SK-N-MC (cell line): ENCODE data around the gene NPBWR2.

Experiments used
- EZH2 ChIP-seq: fragments of 200-600 bp; sonication (generic); IDR thresholded peaks from one replicate; pipeline ENCODE4 v1.6.1; 2017; ENCODE audit warnings: antibody characterized with exemption
- FOXP2 ChIP-seq: optimal IDR thresholded peaks from 2 replicates; pipeline ENCODE3; 2011; ENCODE audit warnings: mild to moderate bottlenecking, moderate library complexity; ENCODE audit not compliant: insufficient read depth; ENCODE audit errors: extremely low read length, control extremely low read depth
- POLR2AphosphoS5 ChIP-seq: IDR thresholded peaks from 2 replicates; pipeline ENCODE4 v1.6.1; 2012; ENCODE audit warnings: mild to moderate bottlenecking, low read depth, low read length, borderline replicate concordance

DNA sequence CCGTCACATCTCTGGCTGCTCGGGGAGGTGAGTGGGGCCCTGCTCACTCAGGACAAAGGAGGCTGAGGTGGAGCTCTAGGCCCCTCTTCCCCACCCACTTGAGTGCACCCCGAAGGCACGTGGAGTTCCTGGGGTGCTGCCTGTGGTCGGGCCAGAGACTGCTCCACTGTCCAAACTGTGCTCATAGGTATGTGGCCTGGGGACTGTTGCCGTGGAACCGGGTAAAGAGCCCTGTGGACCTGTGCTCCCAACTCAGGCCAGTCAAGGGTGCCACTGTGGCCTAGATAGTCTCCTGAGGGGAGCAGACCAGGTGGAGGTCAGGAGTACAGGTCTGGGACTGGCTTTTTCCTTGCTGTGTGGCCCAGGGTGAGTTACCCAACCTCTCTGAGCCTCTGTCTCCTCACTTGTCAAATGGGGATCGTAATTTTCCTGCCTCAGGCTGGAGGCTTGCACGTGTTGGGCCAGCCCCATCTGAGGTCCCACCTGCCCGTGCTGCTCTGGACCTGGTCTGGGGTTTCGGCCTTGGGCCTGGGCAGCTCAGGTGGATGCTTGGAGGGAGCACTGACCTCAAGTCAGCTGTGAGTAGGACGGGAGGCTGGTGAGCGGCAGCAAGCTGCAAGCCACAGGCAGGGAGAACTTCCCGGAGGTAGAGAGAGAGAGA, 12.4 kb upstream of the NPBWR2 start:
- TF ChIP-seq POLR2AphosphoS5 (no peak), EZH2 (no peak), FOXP2 (no peak)
